ENCODE data around the gene LAPTM5.

LAPTM5 gene

DNA sequence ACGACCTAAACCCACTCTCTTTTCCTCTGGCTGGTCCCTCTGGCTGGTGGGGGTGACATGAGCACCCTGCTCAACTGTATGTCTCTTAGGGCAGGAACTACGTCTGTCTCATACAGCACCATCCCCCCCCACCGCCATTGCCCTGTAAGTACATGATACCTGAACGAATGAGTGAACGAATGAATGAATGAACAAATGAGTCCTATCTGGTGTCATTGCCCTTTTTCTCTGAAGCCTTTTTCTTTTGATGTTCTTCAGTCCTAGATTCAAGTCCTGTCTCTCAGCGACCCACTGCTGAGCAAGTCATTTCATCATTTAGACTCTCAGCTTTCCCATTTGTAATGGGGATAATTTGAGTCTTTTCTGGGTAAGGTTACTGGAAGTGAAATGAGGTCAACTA is 45.0 kb downstream of the LAPTM5 start:
- no peak for ATAC-seq

GRCh38 chr1:30710407-30710806 is 47.2 kb downstream of the LAPTM5 start:
- no peak for ATAC-seq

DNA sequence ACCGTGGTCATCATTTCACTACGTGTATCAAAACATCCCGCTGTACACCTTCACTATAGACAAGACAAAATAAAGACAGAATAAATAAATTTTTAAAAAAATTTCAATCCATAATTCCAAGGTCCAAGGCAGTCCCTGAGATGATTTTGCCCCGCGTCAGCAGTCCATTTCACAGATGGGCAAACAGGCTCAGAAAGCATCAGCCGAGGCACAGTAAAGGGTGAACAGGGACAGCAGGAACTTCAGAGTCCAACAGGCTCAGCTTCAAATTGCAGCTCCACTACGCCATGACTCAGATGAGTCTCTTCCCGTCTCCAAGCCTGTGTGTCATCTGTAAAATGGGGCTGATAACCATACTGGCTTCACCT is 49.2 kb downstream of the LAPTM5 start:
- no peak for ATAC-seq

DNA sequence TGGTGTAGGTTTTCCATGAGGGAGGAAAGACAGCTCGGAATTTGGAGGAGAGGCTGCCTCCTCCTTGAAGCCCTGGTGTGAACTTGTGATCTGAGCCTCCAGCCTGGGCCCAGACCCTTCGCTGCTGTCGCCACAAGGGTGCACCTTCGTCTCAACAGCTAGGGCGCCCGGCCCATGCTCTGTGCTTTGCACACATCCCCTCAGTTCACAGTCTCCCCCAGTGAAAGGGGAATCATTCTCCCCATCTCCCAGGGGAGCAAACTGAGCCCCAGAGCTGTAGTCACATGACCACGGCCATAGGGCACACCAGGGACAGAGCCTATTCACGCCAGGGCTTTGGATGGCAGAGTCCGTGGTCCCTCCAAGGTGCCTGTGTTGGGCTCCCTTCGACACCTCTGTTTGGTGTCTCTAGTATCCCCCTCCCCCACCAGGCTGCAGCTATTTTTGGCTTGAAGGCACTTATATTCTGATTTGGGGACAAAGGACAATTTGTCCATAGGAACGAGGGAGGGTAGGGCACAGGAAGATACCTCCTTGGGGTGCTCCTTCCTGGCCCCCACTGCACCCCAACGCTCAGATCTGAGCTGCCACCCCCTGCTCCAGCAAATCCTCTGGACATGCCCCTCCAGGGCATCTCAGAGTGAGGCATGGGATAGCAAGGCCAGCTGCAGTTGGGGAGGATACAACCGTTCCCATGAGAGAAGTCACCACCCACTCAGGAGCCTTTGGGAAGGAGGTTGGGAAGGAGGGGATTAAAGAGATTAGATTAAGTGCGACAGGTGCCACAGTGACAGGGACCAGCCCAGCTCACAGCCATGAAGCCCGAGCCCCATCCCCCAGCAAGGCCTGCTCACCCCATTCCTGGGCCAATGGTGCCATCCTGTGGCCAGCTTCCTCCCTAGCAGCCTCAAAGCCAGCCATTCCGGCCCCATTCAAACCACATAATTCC is 49.9 kb downstream of the LAPTM5 start:
- ATAC-seq = peak; percentile 38 to 60

DNA sequence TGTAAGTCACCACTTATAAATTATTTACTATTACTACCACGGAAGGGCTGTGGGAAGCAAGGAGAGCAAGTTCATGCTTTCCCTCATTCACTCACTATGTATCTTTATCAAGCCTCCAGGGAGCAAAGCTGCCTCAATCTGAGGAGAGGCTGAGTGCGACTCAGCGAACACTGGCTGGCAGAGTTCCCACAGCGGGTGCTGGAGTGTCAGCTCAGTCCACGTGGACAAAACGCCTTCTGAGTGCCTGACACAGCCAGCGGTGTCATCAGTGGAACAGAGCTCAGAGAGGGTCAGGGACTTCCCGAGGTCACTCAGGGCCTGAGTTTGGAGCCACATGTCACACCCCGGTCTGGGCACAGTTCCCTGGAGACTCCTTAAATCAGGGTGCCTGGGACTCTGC is 51.0 kb downstream of the LAPTM5 start:
- ATAC-seq = no peak

GRCh38 chr1:30705698-30706097 is 51.9 kb downstream of the LAPTM5 start:
- ATAC-seq = no peak

- ATAC-seq = no peak
Measured at GRCh38 chr1:30704765-30705509, 52.6 kb downstream of the LAPTM5 start.

- no peak for ATAC-seq
Measured at GRCh38 chr1:30704271-30704670, 53.3 kb downstream of the LAPTM5 start.

- no peak for ATAC-seq
Measured at GRCh38 chr1:30702823-30703222, 54.8 kb downstream of the LAPTM5 start.

DNA sequence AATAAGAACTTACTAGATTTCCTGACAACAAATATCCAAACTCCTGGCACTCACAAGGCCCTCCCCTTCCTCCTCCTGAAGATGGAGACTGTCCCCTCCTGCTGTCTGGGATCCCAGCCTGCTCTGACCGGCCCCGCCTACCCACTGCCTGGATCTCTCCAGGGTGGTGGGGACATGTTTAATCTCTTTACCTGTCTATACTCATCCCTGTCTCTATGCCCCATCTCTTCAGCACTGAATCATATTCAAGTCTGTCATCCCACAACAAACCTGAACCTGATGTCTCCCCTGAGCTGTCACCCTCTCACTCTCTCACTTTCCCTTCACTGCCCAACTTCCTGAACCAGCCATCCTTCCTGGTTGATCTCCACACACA is 56.3 kb downstream of the LAPTM5 start:
- no peak for ATAC-seq

- ATAC-seq = no peak
Measured at GRCh38 chr1:30700528-30701257, 56.9 kb downstream of the LAPTM5 start.

GRCh38 chr1:30699762-30700161 is 57.8 kb downstream of the LAPTM5 start:
- no peak for ATAC-seq

DNA sequence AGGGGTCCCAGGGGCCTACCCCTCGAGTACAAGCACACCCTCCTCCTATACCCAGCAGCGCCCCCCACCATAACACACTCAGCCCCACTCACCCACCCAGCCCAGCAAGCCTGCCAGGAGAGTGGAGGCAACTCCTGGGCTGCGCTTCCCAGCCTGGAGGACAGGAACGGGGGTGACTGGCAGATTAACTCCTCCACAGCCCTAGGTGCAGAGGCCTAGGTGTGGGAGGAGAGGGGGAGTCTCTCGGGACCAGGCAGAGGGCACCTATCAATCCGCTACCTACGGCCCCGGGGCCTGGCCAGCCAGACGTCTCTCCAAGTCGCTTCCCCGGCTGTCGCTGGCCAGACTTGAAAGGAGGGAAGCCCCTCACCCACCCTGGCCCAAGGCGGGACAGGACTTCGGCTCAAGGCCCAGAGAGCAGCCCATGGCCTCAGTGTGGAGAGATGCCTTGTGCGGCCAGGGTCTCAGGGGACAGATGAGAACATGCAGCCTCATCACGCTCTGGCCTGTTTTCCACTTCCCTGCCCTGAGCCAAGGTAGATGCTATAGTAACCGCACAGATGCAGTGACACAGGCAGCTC is 59.1 kb downstream of the LAPTM5 start:
- no peak for ATAC-seq

DNA sequence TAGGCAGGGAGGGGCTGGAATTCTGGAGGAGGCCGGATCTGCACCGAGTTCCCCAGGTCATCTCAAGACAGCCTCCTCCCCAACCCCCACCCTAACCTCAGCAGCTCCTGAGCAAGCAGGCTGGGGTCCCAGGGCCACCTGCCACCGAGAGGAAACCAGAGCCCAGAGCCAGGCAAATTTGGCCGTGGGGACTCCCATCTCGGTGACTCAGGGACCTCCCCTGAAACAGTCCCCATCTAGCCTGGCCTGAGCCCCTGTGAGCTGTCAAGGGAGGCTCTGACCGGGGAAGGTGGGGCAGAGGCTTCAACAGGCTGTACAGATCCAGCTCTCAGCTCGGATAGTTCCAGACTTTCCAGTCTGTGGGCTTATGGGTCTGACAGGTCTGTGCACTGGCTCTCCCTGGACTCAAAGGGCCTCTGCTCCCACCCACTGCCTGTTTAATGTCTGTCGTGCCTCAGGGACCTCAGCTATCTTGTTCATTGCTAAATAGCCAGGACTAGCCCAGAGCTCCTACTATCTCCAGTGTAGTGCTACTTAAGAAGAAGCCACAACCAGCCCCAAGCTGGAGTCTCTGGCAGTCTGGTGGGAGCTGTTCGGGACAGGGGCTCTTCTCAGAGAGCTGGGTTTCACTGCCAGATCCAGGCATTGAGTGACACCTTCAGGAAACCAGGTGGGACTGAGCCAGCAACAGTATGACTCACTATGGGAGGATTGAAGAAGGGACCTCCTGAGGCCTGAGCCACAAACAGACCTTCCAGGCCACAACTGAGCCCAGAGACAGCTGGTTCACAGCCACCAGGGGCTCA is 59.8 kb downstream of the LAPTM5 start:
- peak in 1 of 2 donors; percentile 28 for ATAC-seq

- ATAC-seq = no peak
Measured at GRCh38 chr1:30696831-30697230, 60.7 kb downstream of the LAPTM5 start.

- ATAC-seq = no peak
Measured at GRCh38 chr1:30695439-30695841, 62.1 kb downstream of the LAPTM5 start.

DNA sequence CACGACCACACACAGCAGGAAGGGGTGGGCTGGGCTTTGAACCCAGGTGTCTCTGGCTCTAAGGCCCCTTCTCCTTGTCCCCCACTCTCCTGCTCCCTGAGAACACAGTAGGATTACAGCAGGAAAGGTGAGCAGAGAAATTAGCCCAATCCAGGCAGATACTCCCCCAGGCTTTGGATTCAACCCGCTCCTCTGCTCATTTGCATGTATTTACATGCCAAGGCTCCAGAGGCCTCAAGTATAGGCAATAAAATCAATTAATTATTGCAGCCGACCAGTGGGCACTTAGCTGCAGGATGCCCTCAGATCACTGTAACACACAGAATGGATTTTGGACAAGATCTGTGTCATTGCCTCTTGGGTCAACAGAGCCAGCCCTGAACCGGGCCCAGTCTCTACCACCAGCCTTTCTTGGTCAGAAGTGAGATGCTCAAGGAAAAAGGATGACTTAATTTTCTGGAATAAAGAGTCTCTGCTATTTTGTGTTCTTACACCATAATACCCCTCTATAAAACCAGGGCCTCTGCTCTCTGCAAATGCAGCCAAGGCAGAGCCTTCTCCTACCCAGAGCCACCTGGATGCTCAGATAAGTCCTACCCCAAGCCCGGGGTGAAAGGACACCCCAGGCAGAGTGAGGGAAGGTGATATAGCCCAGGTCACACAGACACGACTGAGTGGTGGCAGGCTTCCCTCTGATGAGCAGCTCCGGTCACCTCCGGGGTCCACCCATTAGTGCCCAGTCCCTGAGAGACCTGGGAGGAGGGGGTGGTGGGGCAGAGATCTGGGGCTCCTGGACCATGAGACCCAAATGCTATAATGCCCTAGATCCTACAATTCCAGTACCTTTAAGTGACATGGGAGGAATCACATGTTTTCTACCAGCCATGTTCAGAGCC is 63.0 kb downstream of the LAPTM5 start:
- no peak for ATAC-seq

DNA sequence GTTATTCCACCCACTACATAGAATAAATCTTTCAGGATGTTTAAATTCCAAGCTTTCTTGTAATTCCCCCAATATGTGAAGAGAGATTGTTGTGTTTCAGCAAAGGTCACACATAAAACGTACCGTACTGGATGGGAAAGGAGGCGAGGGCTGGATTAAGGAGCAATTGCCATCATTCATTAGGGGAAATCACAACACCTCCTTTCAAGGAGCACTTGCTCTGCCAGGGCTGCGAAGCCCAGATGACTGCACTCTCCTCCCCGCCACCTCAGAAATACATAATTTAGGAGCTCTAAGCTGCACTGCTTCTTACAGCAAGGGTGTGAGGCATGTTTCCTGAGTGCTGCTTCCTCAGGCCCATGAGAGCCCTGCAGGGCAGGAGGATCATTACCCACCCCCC is 63.8 kb downstream of the LAPTM5 start:
- ATAC-seq = no peak

DNA sequence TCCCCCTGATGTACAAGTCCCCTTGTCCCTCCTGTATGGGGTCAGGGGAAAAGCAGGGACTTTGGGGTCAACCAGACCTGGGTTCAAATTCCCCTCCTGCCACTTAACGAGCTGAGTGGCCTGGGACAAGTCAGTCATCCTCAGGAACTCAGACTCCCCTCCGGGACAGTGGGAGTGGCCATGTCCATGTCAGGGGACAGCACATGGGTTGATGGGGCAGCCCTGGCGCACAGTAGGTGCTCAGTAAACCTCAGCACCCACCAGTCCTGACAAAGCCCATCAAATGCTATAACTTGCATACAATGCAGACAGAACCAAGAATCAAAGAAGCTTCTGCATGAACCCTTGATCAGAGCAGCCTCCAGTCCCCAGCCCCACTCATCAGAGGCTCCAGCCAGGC is 64.2 kb downstream of the LAPTM5 start:
- no peak for ATAC-seq

- no peak for ATAC-seq
Measured at GRCh38 chr1:30692948-30693301, 64.6 kb downstream of the LAPTM5 start.

All from activated CD4-positive, CD25-positive, alpha-beta regulatory T cell treated with anti-CD3 and anti-CD28 coated beads, Interleukin-2, amount 50 U/mL, for 24 hours (primary cell).